HG03520 (cell line): ENCODE results near the gene TCP11L1.
A peak's percentile ranks its signal among the peaks of the same experiment; 100 is the strongest.
"Not testable (repeated sequence)": the region's sequence is repeated elsewhere in the genome, so short reads cannot be mapped to it uniquely, and the experiment has no call there.

Experiments used
- ATAC-seq: cut with Tn5 transposase; IDR thresholded peaks from one replicate; pipeline ENCODE4 v1.9.1; 2021; ENCODE audit warnings: mild to moderate bottlenecking, moderate library complexity; ENCODE audit not compliant: unreplicated experiment

Gene TCP11L1

GRCh38 chr11:33029218-33029617 lies 10.2 kb upstream of the TCP11L1 start:
- ATAC-seq, result not testable (repeated sequence)

GRCh38 chr11:33033493-33033892 lies 5.9 kb upstream of the TCP11L1 start:
- ATAC-seq, result no peak

- no peak for ATAC-seq
Measured at GRCh38 chr11:33035011-33035410, 4.4 kb upstream of the TCP11L1 start.

DNA sequence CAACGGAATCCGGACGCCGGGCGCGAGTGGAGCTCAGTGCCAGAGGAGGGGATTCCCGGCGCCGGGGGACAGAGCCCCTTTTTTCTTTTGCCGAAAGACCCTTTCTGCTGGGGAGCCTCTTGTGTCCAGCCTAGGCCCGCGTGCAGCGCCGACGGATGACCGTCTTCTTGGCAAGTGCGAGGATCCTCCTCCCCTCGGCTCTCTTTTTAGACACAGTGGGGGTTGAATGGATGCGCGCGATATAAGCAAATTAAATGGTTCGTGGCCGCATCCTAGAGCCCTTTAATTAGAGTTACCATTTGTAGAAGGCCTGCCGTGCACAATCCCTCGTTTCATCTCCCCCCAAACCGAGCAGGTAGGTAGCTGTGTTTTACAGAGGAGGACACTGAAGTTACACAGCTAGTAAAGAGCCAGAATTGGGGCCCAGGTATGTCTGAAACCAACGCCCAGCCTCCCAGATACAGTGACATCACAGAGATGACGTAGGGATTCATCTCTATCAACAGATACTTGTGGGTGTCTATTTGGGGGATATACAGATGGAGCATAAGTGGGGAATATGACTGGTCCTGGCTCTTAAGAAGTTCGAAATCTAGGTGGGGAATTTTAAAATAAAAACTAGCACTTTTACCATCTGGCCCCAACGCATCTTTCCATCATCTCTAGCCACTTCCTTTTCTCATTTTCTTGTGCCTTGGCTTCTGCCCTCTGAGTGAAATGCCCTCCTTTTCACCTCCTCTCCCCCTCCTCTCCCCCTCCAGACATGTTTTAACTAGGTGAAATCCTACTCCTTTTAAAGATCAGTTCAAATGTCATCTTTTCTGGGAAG lies 875 bp downstream of the TCP11L1 start:
- peak; percentile 27 for ATAC-seq

GRCh38 chr11:33040862-33041453 lies 1.6 kb downstream of the TCP11L1 start:
- ATAC-seq, result no peak

GRCh38 chr11:33043221-33043830 lies 4.0 kb downstream of the TCP11L1 start:
- no peak for ATAC-seq

DNA sequence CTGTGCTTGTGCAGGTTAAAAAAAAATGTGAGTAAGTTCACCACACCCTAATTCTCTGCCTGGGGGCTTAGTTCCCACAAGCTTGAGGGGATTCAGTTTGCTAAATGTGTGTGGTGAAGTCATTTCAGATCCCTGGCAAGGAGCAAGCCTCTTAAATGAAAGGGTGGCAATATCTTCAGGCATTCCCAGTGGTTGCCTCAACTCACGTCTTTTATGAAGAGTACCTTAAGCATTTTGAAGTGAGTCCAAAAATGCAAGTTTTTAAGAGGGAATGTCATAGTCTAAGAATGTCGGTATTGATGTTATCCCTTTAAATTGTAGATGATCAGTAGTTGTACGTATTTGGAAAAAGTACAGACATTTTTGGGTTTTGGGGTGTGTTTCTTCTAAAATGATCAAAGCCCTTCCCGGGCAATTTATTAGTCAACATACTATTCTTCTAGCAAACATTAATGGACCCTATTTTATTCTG lies 4.9 kb downstream of the TCP11L1 start:
- no peak for ATAC-seq

- ATAC-seq, result no peak
Measured at GRCh38 chr11:33045551-33046255, 6.3 kb downstream of the TCP11L1 start.

DNA sequence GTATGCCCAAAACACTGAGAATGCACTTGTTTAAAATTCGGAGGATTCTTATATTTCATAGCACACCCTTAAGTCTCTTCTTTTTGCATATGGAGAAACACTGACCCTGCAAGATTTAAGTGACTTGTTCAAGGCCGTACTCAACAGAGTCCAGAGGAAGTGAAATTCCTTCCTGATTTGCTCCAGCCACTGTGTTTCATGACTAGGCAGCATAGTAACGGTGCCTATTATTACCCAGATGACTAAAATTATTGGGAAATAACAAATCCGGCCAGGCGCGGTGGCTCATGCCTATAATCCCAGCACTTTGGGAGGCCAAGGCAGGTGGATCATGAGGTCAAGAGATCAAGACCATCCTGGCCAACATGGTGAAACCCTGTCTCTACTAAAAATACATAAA lies 9.3 kb downstream of the TCP11L1 start:
- not testable (repeated sequence) for ATAC-seq

- not testable (repeated sequence) for ATAC-seq
Measured at GRCh38 chr11:33049565-33050408, 10.4 kb downstream of the TCP11L1 start.

- ATAC-seq, result no peak
Measured at GRCh38 chr11:33052231-33052630, 12.9 kb downstream of the TCP11L1 start.

DNA sequence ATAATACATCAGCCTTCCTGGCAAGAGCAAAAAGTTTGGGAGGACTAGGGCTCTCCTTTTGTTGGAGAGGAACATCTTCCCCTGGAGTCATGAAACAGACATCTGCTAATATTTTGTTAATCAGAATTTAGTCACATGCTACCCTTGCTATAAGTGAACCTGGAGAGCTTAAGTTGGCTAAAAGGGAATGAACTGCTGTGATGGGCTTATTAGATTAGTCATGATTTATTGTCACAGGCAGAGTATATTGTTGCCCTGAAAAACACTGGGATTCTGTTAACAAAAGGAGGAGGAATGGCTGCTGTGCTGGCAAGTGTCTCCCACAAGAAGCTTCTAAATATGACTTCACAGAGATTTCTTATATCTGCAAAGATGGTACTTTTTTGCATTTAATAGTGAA lies 16.0 kb downstream of the TCP11L1 start:
- ATAC-seq, result no peak

GRCh38 chr11:33057284-33057683 lies 17.9 kb downstream of the TCP11L1 start:
- ATAC-seq, result no peak

DNA sequence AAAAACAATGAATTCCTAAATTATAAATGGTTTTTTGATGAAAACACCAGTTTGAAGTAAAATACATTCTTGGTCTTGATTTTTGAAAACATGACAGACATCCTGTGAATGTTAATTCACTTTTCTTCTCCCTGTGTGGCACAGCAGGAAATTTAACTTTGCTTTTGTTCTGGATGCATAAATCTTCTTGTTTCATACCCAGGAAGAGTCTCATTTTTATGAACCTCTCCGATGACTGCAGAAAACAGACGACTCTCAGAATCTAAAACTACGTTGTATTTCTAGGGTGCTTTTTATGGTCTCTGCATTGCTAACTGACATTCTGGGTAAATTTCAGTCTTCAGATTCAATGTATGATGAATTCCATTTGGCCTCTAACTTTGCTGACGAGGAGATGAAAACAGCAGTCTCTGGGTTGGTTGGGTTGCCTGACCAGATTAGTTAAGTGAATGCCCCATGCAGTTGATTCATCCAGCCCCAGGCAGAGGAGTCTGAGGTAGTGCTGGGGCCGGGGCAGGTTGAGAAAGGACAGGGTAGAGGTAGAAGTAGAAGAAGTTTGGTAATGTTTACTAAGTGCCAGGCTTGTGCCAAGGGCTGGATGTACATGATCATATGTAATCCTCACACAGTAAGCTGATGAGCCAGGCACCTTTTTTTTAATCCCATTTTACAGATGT lies 20.1 kb downstream of the TCP11L1 start:
- ATAC-seq, result no peak

DNA sequence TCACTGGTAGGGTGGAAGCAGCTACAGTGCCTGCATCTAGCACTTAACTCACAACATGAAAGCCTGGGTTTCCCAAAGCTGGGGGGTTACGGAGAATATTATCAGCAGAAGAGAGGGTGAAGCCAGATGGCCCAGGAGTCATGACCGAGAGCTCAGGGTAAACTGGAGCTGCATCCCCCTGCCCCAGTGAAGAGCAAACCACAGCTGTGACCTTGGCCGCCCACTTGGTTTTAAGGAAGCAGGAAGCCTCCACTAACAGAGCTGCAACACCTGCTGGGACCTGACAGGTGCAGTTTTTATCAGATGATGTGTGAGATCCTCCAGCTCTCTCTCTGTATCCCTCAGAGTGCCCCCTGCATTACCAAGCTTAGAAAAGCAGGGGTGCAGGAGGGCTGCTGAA lies 20.9 kb downstream of the TCP11L1 start:
- ATAC-seq, result no peak

DNA sequence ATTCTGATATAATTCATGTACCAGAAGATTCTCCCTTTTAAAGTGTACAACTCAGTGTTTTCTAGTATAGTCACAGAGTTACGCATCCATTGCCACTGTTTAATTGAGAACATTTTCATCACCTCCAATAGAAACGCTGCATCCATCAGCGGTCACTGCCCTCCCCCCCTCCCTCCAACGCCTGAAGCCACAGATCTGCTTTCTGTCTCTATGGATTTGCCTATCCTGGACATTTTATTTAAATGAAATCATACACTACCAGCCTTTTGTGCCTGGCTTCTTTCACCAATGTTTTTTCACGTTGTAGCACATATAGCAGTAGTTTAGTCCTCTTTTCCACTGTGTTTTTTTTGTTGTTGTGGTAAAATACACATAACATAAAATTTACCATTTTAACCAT lies 22.8 kb downstream of the TCP11L1 start:
- no peak for ATAC-seq

DNA sequence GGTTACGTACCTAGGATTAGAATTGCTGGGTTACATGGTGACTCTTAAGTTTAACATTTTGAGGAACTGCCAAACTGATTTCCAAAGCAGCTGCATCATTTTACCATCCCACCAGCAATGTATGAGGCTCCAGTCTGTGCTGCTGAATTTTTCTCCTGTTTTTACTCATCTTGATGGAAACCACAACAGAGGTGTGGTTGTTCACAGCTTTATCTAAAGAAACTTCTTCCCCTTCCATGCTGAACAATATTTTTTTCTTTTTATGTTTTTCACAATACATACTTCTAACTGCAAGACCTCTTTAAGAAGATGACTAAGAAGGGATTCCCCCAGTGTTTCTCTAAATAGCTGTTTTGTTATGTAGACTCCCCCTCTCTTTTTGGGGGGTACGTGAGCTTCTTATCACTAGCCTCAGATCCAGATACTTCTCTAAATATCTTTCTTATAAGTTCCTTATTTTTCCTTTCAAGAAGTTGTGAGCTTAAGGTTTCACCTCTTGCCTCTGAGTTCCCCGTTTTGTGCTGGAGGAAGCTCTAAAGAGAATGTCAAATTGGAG lies 24.0 kb downstream of the TCP11L1 start:
- ATAC-seq, result no peak

GRCh38 chr11:33064033-33064825 lies 24.9 kb downstream of the TCP11L1 start:
- no peak for ATAC-seq

DNA sequence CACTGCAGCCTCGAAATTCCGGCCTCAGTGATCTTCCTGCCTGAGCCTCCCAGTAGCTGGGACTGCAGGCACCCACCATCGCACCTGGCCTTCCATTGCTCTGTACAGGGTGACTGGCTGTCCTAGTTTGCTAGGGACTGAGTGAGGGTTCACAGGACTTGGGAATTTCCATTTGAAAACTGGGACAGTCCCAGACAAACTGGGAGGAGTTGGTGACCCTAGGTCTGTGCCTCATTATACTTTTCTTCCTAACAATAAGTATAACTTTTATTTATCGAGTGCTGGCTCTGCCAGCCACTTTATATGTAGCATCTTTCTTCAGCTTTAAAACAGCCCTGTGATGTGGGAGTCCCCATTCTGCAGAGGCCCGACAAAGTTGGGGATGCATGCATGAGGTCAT lies 25.5 kb downstream of the TCP11L1 start:
- ATAC-seq, result no peak
